Esophagus squamous epithelium (tissue), 4 donors: ENCODE data around the gene PPP1R27.

ENCODE experiments used
- POLR2A ChIP-seq, 4 donors: fragments of 450-650 bp; IDR thresholded peaks; one replicate each; pipeline ENCODE4 v1.6.1; 2017; ENCODE audit warnings: antibody characterized with exemption in 4 of 4, mild to moderate bottlenecking in 4 of 4, moderate library complexity in 3 of 4
- TF ChIP-seq, protein P1 (sequence below), 6 experiments: fragments of 450-650 bp in 4 of 6; fragments of 200-600 bp in 2 of 6; sonication (generic) in 2 of 6; IDR thresholded peaks; one replicate each; pipeline ENCODE4 v1.5.1; 2016 to 2019; ENCODE audit warnings: antibody characterized with exemption in 6 of 6, mild to moderate bottlenecking in 4 of 6, moderate library complexity in 4 of 6

DNA sequence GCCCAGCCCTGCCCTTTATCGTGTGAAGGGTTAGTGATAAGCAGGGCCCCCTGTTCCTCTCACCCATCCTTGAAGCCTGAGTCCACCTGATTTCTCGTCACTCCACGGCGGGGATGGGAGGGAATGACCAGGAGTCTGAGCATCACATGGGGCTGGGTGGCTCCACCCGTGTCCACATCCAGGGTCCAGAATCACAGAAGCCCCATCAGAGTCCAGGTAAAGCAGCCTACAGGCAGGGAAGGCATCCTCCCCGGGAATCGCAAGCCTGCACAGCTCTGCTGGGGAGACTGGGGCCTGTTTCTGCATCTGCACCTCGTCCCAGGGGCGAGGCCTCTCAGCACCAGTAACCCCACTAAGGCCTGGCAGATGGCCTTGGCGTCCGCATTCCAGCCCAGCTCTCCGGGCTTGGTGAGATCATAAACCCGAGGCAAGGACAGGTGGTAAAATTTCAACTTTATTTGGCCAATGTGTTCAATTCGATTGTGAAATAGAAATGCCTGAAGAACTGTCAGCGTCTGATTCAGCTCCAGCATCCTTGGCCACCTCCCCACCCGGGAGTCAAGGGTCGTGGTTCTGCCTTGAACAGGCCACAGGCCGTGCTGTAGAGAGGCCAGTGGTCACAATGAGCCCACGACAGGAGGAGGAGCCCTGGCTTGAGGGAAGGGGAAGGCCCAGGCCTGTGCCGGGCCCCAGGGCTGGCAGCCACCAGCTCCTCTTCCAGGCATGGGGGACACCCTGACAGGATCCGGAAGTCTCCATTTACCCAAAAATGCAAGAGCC is 8.1 kb upstream of the PPP1R27 start:
- TF ChIP-seq, protein P1, sequence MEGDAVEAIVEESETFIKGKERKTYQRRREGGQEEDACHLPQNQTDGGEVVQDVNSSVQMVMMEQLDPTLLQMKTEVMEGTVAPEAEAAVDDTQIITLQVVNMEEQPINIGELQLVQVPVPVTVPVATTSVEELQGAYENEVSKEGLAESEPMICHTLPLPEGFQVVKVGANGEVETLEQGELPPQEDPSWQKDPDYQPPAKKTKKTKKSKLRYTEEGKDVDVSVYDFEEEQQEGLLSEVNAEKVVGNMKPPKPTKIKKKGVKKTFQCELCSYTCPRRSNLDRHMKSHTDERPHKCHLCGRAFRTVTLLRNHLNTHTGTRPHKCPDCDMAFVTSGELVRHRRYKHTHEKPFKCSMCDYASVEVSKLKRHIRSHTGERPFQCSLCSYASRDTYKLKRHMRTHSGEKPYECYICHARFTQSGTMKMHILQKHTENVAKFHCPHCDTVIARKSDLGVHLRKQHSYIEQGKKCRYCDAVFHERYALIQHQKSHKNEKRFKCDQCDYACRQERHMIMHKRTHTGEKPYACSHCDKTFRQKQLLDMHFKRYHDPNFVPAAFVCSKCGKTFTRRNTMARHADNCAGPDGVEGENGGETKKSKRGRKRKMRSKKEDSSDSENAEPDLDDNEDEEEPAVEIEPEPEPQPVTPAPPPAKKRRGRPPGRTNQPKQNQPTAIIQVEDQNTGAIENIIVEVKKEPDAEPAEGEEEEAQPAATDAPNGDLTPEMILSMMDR (IDR thresholded peaks at IDR 0.05): no peak
- TF ChIP-seq POLR2A (IDR thresholded peaks at IDR 0.05): no peak
